ENCODE measurements around the gene ING2.

Gene ING2

DNA sequence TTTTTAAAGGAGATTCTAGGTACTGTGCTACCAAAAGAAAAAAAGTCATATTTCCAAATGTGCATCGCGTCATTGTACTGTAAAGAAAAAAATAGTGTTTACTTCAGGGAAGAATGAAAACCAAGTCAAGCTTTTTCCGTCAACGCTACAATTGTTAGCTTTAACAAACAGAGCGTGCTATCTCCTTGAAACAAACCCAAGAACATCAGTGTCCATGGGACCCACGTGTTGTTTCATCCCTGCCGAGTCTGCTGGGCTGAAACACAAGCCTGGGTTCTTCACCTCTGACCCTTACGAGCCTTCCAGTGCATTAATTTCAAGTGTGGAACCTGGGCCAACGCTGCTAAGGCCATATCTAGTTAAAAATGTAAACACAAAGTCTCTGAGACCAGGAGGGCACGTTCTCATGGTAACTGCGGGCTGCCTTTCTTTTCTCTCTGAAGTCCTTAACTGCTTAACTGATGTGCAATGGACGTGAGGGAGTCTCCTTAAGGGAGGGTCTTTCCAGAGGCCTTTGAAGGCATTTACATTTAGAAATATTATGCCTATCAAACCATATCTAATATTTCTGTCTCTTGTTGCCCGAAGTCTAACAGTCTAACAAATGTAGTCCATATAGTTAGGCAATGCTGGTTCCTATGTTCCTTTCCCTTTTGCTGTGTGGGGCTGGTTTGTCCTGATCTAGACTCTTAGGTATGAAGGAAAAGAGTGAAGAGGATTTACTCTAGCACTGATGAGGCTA is 36.3 kb downstream of the ING2 start:
- H3K27ac ChIP-seq, result no peak overlapping the region
- TF ChIP-seq, protein P1, sequence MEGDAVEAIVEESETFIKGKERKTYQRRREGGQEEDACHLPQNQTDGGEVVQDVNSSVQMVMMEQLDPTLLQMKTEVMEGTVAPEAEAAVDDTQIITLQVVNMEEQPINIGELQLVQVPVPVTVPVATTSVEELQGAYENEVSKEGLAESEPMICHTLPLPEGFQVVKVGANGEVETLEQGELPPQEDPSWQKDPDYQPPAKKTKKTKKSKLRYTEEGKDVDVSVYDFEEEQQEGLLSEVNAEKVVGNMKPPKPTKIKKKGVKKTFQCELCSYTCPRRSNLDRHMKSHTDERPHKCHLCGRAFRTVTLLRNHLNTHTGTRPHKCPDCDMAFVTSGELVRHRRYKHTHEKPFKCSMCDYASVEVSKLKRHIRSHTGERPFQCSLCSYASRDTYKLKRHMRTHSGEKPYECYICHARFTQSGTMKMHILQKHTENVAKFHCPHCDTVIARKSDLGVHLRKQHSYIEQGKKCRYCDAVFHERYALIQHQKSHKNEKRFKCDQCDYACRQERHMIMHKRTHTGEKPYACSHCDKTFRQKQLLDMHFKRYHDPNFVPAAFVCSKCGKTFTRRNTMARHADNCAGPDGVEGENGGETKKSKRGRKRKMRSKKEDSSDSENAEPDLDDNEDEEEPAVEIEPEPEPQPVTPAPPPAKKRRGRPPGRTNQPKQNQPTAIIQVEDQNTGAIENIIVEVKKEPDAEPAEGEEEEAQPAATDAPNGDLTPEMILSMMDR (conservative IDR thresholded peaks at IDR 0.05), result no peak

DNA sequence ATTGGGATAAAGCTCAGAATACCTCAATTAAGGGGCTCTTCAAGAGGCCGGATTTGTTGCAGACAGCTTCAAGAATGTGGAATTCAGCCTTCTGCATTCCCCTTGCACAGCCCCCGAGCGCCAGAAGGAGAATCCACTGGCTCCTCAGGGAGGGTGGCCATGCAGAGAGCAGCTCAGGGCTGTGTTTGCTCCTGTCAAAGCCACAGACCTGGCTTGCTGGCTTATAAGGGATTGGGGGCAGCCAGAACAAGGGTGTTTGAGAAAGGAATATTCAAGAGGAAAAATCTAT is 36.8 kb downstream of the ING2 start:
- no peak overlapping the region for H3K27ac ChIP-seq
- TF ChIP-seq, protein P1 (conservative IDR thresholded peaks at IDR 0.05), result no peak

DNA sequence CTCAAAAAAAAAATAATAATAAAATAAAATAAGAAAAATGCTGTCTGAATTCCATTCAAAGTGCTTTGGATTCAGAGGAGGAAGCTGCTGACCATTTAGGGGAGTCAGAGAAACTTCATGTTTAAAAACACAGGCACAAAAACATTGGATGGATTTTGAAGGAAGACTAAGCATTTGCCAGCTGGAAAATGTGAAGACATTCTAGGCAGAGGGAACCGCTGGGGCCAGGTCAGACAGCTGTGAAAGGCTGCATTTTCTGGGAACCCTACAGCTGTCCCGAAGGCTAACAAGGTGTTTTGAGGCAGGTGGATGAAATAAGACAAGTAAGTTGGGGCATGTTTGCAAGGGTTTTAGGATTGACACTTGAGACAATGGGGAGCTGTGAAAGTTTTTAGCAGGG is 38.6 kb downstream of the ING2 start:
- TF ChIP-seq, protein P1 (conservative IDR thresholded peaks at IDR 0.05), result no peak
- H3K27ac ChIP-seq, result no peak overlapping the region

DNA sequence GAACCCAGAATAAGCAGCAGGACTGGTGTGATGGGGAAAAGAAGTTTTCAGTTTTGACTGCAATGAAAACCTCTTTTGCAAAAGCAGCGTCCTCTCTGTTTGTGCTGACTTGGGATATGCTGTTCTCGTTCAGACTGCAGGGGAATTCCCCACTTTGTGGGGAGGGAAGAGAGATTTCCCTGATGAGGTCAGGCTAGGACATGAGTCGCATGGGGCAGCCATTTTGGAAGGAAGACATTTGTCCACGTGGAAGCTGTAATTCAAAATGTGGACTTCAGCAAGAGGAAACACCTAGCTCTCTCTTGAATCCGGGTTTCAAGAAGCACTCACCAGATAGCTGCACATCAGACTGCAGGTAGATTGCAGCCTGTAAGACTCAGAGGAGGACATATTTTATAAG is 39.3 kb downstream of the ING2 start:
- H3K27ac ChIP-seq, result no peak overlapping the region
- TF ChIP-seq, protein P1 (conservative IDR thresholded peaks at IDR 0.05), result no peak

- H3K27ac ChIP-seq, result no peak overlapping the region
- TF ChIP-seq, protein P1 (conservative IDR thresholded peaks at IDR 0.05), result no peak
Measured at GRCh38 chr4:183546376-183546775, 41.5 kb downstream of the ING2 start.

GRCh38 chr4:183548306-183548705 is 43.4 kb downstream of the ING2 start:
- TF ChIP-seq, protein P1 (conservative IDR thresholded peaks at IDR 0.05), result no peak
- no peak overlapping the region for H3K27ac ChIP-seq

DNA sequence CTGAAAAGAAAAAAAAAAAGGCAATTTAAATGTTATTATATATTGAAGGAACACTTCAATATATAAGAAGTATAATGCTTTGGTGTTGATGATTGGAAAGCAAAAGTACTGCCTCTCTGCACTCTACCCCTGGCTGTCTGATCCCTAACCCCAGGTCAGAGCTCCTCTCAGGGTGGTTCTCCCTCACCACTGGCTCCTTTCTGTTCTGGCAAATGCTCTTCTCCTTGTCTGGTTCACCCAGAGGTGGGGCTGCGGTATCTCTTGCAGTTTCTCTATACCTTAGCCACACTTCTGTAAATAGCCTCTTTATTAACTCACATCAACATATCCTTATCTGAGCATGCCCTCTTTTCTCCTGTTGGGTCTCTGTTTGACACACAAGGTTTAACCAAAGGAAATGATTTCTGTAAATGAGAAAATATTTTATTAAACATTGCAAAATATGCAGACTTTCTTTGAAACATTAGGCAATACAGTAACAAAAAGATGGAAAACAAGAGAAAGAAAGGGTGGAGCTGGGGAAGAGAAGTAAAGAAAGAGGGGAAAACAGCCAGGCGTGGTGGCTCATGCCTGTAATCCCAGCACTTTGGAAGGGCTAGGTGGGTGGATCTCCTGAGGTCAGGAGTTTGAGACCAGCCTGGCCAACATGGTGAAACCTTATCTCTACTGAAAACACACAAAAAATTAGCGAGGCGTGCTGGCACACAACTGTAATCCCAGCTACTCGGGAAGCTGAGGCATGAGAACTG is 45.7 kb downstream of the ING2 start:
- TF ChIP-seq, protein P1 (conservative IDR thresholded peaks at IDR 0.05), result no peak
- H3K27ac ChIP-seq, result no peak overlapping the region

Measured in VCaP (cell line).